CD4-positive, alpha-beta T cell treated with Interleukin-15 for 1 hour (primary cell): ENCODE measurements around the gene LRRC55.

Experiments
- DNase-seq: peaks from one replicate; pipeline ENCODE4 v3.0.0-alpha.2; 2020

Gene LRRC55

GRCh38 chr11:57239348-57239747, 57.6 kb downstream of the LRRC55 start:
- DNase-seq = no peak

- no peak for DNase-seq
These were observed 58.3 kb downstream of the LRRC55 start for GRCh38 chr11:57240007-57240406.

DNA sequence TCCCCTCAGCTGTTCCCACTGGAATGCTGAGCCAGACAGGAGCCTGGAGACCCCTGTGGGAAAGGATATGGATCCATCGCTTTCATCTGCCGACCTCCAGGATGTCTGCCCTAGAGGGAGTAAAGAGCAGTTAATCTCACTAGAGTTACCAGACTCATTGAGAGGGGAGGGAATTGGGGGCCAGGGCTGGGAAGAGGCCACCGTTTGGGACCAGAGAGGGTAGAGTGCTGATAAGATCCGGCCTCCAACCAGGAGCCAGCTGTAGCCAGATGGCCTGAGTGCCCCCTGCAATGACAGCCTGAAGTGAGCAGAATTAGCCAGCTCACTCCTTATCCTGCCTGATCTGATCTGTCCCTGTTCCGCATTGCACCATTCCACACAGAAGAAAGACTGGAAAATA, 59.0 kb downstream of the LRRC55 start:
- no peak for DNase-seq
